Measurements from ENCODE around the gene RIC8B.

The RIC8B gene

DNA sequence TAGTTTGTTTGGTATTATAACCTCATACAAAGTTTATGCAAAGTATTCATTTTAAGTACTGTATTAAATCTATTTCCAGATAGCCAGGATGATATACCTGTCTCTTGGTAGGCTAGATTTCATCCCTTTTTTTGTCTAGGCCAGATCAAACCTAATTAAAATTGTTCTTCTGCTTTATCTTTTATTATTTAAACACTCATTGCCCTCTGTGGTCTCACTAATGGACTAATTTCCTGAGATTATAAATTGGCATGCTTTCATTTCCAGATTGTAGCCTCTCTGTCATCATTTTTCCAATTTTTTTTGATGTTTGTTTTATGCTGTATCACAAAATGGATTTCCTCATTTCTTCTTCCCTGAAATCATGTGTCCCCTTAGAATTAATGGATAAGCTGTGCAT is 95.6 kb downstream of the RIC8B start:
- DNase-seq = no peak

DNA sequence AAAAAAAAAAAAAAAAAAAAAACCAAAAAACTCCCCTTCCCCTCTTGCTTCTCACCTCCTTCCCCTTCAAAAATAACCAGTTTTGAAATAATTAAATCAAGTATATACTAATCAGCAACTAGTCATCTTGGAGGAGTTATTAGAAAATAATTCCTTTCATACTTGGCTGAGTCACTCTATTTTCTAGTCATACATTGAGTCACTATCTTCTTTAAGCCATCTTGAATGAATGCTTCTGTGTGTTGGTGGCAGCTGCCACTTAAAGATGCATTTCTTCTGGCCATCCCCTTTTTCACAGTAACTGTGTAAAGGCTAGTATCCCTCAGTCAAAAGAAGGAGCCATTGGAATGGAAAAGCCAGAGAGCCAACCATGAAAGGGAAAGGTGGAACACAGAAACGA is 97.0 kb downstream of the RIC8B start:
- DNase-seq = no peak

- DNase-seq = no peak
Observed at GRCh38 chr12:106873983-106874382, 99.5 kb downstream of the RIC8B start.

GRCh38 chr12:106878804-106879203 is 104.3 kb downstream of the RIC8B start:
- DNase-seq = no peak

- DNase-seq = no peak
Observed at GRCh38 chr12:106879612-106880011, 105.1 kb downstream of the RIC8B start.

DNA sequence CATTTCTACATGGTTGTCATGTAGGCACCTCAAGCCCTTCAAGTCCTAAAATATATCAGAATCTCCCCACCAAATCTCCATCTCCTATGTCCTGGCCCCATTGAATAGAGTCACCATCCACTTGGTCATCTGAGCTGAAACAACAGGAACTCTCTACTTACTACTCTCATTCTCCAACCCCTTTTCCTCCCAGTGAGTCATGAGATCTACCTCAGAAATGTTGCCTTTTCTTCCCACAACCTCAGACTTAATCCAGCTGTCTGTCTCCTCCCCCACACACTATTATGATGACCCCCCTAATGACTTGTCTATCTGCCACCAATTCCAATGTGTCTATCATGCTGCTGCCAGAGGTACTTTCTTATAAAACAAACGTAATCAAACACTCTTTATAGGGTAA is 108.9 kb downstream of the RIC8B start:
- DNase-seq = no peak

DNA sequence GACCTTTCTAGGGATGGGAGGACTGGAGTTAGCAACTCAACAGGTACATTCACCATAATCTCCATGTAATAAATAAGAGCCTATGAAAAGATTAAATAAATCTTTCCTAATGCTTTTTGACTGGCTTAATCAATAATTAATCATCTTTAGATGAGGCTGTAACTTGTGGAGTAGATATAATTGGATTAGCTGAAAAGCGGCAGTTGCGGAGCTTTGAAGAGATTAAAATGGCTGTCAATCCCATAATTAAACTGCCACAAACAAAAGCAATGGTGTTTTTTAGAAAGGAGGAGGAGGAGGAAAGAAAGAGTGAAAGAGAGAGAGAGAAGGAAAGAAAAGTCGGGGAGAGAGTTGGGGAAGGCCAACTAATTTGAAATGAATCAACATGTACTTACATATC is 110.5 kb downstream of the RIC8B start:
- no peak for DNase-seq

- DNase-seq = no peak
Observed at GRCh38 chr12:106885541-106886249, 111.2 kb downstream of the RIC8B start.

GRCh38 chr12:106886932-106887331 is 112.5 kb downstream of the RIC8B start:
- DNase-seq = no peak

DNA sequence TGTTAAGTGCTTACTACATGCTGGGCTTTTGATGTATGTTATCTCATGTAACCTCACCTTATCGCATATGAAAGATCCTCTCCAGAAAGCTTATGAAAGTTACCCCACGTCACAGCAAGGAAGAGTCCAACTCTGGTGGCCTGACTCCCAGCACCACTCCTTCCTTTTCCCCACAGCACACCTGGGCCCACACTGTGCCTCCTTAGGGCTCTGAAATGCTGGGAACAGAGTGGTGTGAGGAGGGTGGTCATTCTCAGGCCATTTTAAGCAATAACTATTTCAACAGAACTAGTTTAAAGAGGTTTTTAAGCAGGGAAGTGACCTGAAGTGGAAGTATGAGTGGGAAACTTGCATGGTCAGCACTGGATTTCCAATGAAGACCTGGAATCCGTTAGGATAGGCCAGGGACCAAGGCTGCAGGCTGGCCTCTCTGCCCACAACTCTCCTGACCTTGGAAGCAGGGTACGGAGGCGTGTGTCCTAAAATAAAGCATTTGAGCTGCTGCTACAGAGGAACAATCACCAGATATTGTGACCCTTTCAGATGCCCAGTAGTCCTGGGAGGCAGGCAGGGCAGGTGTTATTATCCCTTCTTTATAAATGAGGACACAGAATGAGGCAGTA is 114.0 kb downstream of the RIC8B start:
- no peak for DNase-seq

DNA sequence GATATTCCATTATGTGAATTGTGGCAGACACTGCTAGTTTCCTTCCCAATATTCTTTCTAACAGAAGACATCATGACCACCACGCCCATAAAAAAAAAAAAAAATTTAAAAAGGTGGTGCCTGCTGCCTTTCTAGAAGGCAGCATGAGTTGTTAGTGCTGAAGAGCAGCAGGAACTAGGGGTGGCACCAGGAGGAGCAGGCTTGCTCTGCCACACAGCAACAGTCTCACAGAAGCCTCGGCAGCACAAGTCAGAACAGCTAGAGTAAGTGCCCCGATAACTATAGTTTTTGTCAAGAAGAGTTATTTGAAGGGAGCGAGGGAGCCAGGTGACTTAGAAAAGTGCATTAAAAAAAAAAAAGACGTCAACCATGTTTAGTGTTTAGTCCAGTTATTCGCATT is 114.8 kb downstream of the RIC8B start:
- no peak for DNase-seq

DNA sequence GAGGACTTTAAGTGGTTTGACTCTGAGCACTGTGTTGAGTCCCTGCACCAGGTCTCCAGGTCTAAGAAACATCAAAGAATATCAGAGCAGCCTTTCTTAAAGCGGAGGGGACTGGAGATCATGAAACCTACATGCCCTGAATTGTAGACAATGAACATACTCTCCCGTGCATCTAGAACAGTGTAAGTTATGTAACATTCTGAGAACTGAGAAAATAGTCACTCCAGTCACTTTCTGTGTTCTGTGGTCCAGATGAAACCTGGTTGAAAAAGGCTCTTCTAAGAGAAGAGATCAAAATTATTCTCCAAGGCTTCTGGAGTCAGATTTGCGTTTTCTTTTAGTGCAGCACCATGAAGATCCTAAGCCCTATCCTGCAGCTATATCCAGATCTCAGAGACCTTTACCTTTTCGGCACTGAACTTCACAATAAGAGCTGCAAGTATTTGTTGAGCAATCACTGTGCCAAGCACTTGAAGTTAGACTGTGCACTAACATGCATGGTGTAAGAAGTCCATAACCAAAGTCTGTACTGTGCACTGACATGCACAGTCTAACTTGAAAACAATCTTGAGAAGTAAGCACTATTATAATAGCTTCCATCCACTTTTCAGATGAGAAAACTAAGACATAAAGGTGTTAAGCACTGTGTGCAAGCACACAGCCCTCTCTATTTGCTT is 115.6 kb downstream of the RIC8B start:
- DNase-seq = no peak

GRCh38 chr12:106892075-106892474 is 117.6 kb downstream of the RIC8B start:
- DNase-seq = no peak

DNA sequence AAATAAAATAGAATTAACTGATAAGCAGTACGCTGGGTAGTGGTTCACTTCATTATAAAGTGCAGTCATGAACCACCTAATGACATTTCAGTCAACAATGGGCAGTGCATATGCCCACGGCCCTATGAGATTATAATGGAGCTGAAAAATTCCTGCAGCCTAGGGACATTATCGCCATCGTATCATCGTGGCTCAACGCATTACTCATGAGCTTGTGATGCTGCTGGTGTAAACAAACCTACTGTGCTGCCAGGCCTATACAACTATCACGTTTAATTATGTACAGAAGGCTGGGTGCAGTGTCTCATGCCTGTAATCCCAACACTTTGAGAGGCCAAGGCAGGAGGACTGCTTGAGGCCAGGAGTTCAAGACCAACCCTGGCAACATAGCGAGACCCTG is 119.0 kb downstream of the RIC8B start:
- no peak for DNase-seq

GRCh38 chr12:106894774-106895173 is 120.3 kb downstream of the RIC8B start:
- no peak for DNase-seq

DNA sequence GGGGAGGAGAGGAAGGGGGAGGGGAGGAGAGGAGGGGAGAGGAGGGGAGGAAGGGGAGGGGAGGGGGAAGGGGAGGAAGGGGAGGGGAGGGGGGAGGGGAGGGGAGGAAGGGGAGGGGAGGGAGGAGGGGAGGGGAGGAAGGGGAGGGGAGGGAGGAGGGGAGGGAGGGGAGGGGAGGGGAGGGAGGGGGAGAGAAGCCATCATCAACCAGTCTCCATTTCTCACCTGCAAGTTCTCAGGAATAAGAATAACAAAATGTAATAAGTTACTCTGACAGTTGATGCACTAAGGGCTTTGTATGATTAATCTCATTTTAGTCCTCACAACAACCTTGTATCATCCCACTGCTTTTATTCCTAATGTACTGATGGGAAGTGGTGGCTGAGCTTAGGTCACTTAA is 122.1 kb downstream of the RIC8B start:
- DNase-seq = no peak

GRCh38 chr12:106897082-106897481 is 122.6 kb downstream of the RIC8B start:
- no peak for DNase-seq

DNA sequence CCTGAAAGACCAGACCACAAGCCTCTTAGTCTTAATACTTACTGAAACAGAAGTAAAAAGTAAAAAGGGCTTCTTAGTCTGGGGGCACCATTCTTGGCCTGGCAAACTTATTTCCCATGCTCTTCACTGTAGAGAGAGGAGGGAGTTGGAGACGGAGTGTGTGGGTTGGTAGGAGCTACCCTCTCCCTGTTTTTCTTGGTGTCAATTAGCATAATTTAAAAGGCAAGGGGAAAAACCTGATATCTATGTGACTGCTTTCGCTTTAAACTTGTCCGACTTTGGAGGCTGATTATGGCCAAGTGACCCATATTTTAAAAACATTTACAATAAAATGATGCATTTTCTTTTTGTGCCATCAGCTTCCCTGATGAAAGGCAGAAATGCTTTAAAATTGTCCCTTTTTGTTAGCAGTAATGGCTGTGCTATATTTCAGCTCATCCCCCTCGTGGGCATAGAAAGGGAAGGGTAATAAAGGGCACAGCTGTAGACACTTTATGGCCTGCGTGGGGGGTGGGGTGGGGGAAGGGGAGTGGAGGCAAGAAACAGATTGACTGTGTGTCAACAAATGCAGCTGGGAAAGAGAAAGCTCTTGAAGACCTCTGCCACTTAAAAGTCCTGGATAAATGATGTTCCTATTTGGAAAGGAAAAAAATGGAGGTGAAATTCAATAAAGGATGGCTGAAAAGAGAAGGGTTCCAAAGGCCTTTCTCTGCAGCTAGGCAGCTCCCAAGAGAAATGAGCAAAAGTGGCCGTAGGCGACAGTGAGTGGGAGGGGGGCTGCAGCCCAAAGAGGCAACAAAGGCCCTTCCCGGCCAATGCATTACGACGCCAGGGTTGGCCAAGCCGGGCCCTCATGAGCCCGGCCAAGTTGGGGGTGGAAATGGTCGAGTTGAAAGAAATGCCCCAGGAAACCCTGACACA is 123.8 kb downstream of the RIC8B start:
- peak; percentile 14 for DNase-seq

- no peak for DNase-seq
Observed at GRCh38 chr12:106900554-106900953, 126.1 kb downstream of the RIC8B start.

- DNase-seq = no peak
Observed at GRCh38 chr12:106901276-106901675, 126.8 kb downstream of the RIC8B start.

DNA sequence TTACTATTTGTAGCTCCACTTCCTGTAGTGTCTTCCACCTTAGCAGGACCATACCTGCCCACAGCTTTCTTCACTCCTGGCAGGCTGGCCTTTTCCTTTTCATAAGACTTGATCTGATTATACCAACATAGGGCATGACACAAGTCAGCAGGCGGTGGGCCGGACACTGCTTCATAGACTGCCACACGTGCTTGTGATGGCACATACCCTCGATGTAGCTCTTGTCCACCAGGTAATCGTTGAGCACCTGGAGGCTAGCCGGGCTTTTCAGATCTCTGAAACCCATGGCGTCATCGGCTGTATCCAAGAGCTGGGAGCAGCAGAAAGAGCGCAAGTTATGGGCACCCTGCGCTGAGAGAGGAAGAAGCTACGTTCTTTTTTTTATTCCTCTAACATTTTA is 127.6 kb downstream of the RIC8B start:
- no peak for DNase-seq

DNA sequence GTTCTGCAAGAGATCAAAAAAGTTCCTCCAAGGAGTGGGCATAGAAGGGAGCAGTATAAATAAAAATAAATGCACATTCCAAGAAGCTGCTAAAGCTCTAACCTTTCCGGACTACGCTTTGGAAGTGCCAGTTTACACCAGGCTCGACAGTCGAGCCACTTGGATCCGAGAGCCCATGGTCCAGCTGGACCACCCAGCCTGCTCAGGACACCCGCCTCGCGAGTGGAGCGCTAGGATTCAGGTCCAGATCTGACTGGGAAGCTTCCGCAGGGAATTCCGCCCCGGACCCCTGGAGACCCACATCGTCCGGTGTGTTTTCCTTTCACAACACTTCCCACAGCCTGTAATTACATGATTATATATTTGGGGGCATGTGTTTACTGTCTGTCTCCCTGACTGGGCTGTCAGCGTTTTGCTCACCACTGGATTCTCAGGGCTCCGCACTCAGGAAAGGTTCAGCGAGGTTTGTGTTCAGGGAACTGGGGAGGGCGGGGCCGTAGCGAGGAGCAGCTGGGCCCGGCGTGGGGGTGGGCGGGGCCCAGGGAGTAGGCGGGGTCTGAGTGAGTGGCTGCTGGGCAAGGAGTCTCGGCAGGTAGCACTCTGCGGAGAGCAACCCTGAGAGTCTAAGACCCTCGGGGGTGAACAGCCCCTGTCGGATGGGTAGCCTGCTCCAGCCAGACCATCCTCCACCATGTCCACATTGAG is 128.9 kb downstream of the RIC8B start:
- peak; percentile 6 for DNase-seq

GRCh38 chr12:106906715-106907114 is 132.2 kb downstream of the RIC8B start:
- DNase-seq = no peak

All from NCI-H510A (cell line).